GM08714 (cell line): ENCODE data around the gene KCNC1.

Experiments
- H3K4me3 ChIP-seq: fragments of 200-500 bp; sonication (Bioruptor generic); 2 replicates; pipeline ENCODE4 v1.5.1; 2014; ENCODE audit warnings: mild to moderate bottlenecking, low read length, inconsistent platforms
- ZNF274 ChIP-seq: IDR thresholded peaks from 2 replicates; pipeline ENCODE4 v1.6.1; 2012; ENCODE audit warnings: mild to moderate bottlenecking, low read depth, low read length

Gene KCNC1

DNA sequence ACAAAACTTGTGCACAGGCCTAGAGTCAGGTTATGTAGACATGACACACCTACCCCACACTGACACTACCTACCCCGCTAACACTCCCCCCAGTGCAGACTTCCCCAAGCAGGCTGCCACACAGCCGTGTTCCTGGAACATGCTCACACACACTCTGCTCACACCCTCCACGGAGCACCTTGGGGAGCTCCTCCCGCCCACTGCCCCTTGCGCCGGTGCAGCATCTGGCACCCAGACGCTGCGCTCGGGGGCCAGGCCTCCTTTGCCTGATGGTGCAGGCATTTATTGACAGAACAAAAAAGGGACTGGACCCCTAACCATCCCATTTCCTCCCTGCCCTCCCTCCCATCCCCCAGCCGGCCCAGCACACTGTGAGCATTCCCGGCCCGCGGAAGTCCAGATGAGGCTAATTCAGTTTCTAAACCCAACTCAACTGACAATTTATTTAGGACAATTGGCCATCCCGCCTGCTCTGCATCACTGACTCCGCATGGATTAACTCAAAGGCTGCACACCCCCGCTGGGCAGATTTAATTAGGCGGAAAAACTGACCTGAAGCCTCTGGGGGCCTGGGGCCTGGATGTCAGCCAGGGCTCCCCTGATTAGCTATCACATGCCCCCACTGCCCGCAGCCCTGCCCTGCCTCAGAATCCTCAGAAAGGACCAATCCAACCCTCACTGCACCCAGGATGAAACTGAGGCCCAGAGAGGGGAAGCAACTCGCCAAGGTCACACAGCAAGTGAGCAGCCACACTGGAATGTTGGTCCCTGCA lies 30.1 kb downstream of the KCNC1 start:
- no peak overlapping the region for H3K4me3 ChIP-seq
- no peak for TF ChIP-seq ZNF274

- H3K4me3 ChIP-seq: no peak overlapping the region
- no peak for TF ChIP-seq ZNF274
These were observed 30.9 kb downstream of the KCNC1 start for GRCh38 chr11:17765356-17766072.

DNA sequence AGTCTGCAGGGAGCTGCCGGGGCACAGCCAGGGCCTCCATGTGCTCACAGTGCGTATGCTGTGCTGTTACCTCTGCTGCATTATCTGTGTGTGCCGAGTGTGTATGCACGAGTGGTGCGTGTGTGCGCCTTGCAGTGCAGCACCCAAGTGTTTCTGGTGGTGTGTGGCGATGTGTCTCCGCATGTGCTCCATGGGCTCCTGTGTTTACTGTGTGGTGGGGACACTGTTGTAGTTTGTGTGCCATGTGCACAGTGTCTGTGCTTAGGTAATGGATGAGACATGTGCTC lies 31.4 kb downstream of the KCNC1 start:
- no peak overlapping the region for H3K4me3 ChIP-seq
- TF ChIP-seq ZNF274: no peak

- H3K4me3 ChIP-seq: no peak overlapping the region
- no peak for TF ChIP-seq ZNF274
These were observed 32.0 kb downstream of the KCNC1 start for GRCh38 chr11:17766590-17766989.

DNA sequence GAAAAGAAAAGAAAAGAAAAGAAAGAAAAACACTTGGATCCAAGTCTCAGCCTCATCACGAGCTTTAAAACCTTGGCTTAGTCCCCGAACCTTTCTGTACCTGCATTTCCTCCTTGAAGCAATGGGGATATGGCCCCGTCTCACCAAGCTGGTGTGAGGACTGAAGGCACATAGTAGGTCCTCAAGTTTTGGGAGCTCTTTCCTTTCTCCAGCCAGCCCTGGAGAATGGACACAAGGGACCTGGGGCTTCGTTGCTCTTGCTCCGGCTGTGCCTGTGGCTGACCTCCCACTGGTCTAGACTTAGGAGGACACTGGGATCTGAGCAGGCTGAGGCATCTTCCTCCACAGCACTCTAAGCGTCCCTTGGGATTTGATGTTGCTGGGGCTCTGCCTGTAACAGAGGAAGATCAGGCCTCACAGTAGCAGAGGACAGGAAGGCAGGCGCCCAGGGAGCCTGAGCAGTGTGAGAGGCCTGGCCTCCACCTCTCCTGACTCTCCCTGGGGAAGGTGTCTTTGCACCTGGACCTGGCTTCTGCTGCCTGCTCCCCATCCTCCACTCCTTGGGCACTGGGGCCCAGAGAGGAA lies 32.8 kb downstream of the KCNC1 start:
- no peak overlapping the region for H3K4me3 ChIP-seq
- no peak for TF ChIP-seq ZNF274

DNA sequence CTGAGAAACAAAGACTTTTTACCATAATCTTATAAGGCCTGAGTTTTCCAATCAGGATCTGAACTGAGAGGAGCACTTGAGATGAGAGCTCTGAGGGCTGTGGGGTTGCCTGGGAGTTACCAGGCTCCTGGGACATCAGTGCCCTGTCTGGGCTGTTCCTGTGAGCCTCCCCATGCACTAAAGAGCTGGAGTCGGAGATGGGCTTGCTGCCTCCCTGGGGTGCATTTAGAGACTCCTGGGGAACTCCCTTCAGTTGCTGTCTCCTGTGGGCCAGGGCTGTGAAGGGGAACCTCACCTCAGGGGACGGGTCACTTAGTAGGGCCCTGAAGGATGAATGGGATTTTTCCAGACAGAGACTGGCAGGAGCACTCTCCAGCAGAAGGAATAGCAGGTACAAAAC lies 33.3 kb downstream of the KCNC1 start:
- TF ChIP-seq ZNF274: no peak
- no peak overlapping the region for H3K4me3 ChIP-seq

DNA sequence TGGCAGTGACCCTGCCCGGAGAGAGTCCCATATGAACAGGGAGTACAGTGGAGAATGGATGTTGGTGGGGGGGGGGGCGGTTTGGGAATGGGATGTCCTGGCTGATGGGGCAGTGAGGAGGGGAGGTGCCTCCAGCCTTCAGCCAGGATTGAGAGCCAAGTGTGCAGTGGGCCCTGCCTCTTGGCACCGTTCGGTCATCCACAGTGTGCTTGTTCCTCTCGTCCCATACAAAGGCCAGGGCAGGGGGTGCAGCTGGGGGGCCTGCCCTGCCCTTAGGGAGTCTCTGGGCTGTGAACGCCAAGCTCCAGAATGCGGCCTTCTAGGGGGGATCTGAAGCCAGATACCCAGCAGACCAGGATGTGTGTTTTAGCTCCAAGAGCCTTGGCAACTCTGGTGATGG lies 34.0 kb downstream of the KCNC1 start:
- no peak overlapping the region for H3K4me3 ChIP-seq
- no peak for TF ChIP-seq ZNF274

- no peak for TF ChIP-seq ZNF274
These were observed 34.6 kb downstream of the KCNC1 start for GRCh38 chr11:17769218-17769617.

GRCh38 chr11:17770048-17770652 lies 35.6 kb downstream of the KCNC1 start:
- no peak for TF ChIP-seq ZNF274
- H3K4me3 ChIP-seq: no peak overlapping the region

More at GRCh38 chr11:17769218-17769617, 34.6 kb downstream of the KCNC1 start:
- H3K4me3 ChIP-seq: no peak overlapping the region

- no peak for TF ChIP-seq ZNF274
- H3K4me3 ChIP-seq: no peak overlapping the region
These were observed 36.3 kb downstream of the KCNC1 start for GRCh38 chr11:17770917-17771316.

- no peak for TF ChIP-seq ZNF274
These were observed 36.8 kb downstream of the KCNC1 start for GRCh38 chr11:17771415-17771814.

GRCh38 chr11:17771841-17772401 lies 37.3 kb downstream of the KCNC1 start:
- TF ChIP-seq ZNF274: no peak
- H3K4me3 ChIP-seq: no peak overlapping the region

More at GRCh38 chr11:17771415-17771814, 36.8 kb downstream of the KCNC1 start:
- H3K4me3 ChIP-seq: no peak overlapping the region

GRCh38 chr11:17772704-17773600 lies 38.4 kb downstream of the KCNC1 start:
- no peak overlapping the region for H3K4me3 ChIP-seq
- TF ChIP-seq ZNF274: no peak
